Stomach (tissue), 9 donors: Measurements from ENCODE around the gene MPC2. TPM values are rescaled to one million over a fixed set of nuclear protein-coding genes. Genes with fewer than 3 reads are reported as not detected.

Source experiments
- DNase-seq, 2 donors: peaks; one replicate each; pipeline versions ENCODE4 v3.0.0 to v3.0.0-alpha.2; 2013 to 2019
- H3K27ac ChIP-seq, 5 donors: fragments of 200-600 bp in 4 of 5; sonication (generic) in 4 of 5; one replicate each; pipeline ENCODE4 v1.5.1; 2013 to 2019; ENCODE audit warnings: mild to moderate bottlenecking in 1 of 5, moderate library complexity in 1 of 5
- H3K27me3 ChIP-seq, 3 donors: fragments of 200-600 bp; sonication (generic); one replicate each; pipeline ENCODE4 v1.5.1; 2017 to 2019; ENCODE audit warnings: mixed run types in 1 of 3
- H3K36me3 ChIP-seq, 4 donors: fragments of 200-600 bp; sonication (generic); 1 replicate in 3 of 4; 2 replicates in 1 of 4; pipeline ENCODE4 v1.5.1; 2016 to 2019
- H3K4me1 ChIP-seq, 4 donors: fragments of 200-600 bp; sonication (generic); one replicate each; pipeline ENCODE4 v1.5.1; 2016 to 2019
- H3K4me3 ChIP-seq, 4 donors: fragments of 200-600 bp; sonication (generic) in 3 of 4; one replicate each; pipeline ENCODE4 v1.5.1; 2016 to 2019; ENCODE audit warnings: mild to moderate bottlenecking in 1 of 4
- H3K9me3 ChIP-seq, 4 donors: fragments of 200-600 bp; sonication (generic); one replicate each; pipeline ENCODE4 v1.5.1; 2016 to 2019
- EP300 ChIP-seq: sonication (generic); formaldehyde crosslinking; IDR thresholded peaks from one replicate; pipeline ENCODE4 v1.6.1; 2017; ENCODE audit warnings: antibody characterized with exemption
- POLR2A ChIP-seq, 4 donors: fragments of 450-650 bp; IDR thresholded peaks; one replicate each; pipeline ENCODE4 v1.6.1; 2016; ENCODE audit warnings: antibody characterized with exemption in 4 of 4, control low read depth in 2 of 4, mild to moderate bottlenecking in 1 of 4, moderate library complexity in 1 of 4
- POLR2AphosphoS5 ChIP-seq, 3 donors: sonication (generic); formaldehyde crosslinking; IDR thresholded peaks; one replicate each; pipeline ENCODE4 v1.6.1; 2016; ENCODE audit warnings: antibody characterized with exemption in 3 of 3
- WGBS, 5 donors: extraction: QIAGEN DNeasy Blood & Tissue Kit in 3 of 5; methylation state at CpG; one replicate each; pipeline versions ENCODE4 v1.1.5 to v1.1.7; 2013 to 2018; 5-methylcytosine and 5-hydroxymethylcytosine counted together
- intact Hi-C: fragments of 100-400 bp; cut with DNase I; formaldehyde crosslinking; loops from one replicate; pipeline ENCODE4 v1.15.1; 2023; ENCODE audit warnings: low total_unique reads
- polyA plus RNA-seq, 3 donors: library from polyadenylated mRNA; stranded (reverse); fragments of 200-250 nt; gene quantifications; one replicate each; pipeline ENCODE4 v1.2.3, GENCODE V29; 2013
- total RNA-seq, 5 donors: library from RNA; depleted of rRNA; stranded (reverse); fragments of >200 nt; gene quantifications; one replicate each; pipeline versions ENCODE4 v1.1.0 to v1.2.3, GENCODE V29; 2014 to 2016
- TF ChIP-seq, protein P1 (sequence below), 7 experiments: fragments of 450-650 bp in 4 of 7; fragments of 200-600 bp in 3 of 7; sonication (generic) in 3 of 7; IDR thresholded peaks; one replicate each; pipeline ENCODE4 v1.5.1; 2016 to 2019; ENCODE audit warnings: antibody characterized with exemption in 7 of 7, control low read depth in 2 of 7, mild to moderate bottlenecking in 1 of 7
- donor health status: healthy with polysubstance abuse.
- donor health status: Bipolar disorder and iron deficiency.
- donor health status: healthy.

The MPC2 gene
- total and polyA plus RNA-seq, 8 donors, result 47.2 to 271 (median 62.2) TPM

DNA sequence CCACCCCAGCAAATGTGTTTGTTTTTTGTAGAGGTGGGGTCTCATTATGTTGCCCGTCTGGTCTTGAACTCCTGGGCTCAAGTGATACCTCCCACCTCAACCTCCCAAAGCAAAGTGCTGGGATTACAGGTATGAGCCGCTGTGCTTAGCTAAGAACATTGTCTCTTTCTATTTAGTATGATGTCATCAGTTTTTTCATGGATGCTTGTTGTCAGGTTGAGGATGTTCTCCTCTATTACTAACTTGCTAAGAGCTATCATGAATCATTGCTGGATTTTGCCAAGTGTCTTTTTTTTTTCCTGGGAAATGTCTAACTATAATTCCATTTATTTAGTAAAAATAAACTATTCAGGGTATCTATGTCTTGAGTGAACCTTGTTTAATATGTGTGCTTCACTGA is 19.0 kb upstream of the MPC2 start:
- TF ChIP-seq POLR2AphosphoS5 (IDR thresholded peaks at IDR 0.05) (no peak), EP300 (no peak), POLR2A (IDR thresholded peaks at IDR 0.05) (no peak)
- TF ChIP-seq, protein P1, sequence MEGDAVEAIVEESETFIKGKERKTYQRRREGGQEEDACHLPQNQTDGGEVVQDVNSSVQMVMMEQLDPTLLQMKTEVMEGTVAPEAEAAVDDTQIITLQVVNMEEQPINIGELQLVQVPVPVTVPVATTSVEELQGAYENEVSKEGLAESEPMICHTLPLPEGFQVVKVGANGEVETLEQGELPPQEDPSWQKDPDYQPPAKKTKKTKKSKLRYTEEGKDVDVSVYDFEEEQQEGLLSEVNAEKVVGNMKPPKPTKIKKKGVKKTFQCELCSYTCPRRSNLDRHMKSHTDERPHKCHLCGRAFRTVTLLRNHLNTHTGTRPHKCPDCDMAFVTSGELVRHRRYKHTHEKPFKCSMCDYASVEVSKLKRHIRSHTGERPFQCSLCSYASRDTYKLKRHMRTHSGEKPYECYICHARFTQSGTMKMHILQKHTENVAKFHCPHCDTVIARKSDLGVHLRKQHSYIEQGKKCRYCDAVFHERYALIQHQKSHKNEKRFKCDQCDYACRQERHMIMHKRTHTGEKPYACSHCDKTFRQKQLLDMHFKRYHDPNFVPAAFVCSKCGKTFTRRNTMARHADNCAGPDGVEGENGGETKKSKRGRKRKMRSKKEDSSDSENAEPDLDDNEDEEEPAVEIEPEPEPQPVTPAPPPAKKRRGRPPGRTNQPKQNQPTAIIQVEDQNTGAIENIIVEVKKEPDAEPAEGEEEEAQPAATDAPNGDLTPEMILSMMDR (IDR thresholded peaks at IDR 0.05), result no peak
- Histone ChIP-seq H3K27ac (no peak overlapping the region), H3K27me3 (no peaks in the 10 kb centered on the region), H3K9me3 (no peaks in the 10 kb centered on the region), H3K36me3 (peaks cover 33 to 46% (median 43%) of the 10 kb centered on the region in 4 donors), H3K4me1 (peaks cover 0 to 23% (median 7%) of the 10 kb centered on the region in 4 donors), H3K4me3 (no peak overlapping the region)
- DNase-seq, result no peak
- intact Hi-C loops, result no loop called here
- WGBS, 5 donors, result 95 to 100% (median 95%) methylated on average over 2 of the region's 2 CpGs

DNA sequence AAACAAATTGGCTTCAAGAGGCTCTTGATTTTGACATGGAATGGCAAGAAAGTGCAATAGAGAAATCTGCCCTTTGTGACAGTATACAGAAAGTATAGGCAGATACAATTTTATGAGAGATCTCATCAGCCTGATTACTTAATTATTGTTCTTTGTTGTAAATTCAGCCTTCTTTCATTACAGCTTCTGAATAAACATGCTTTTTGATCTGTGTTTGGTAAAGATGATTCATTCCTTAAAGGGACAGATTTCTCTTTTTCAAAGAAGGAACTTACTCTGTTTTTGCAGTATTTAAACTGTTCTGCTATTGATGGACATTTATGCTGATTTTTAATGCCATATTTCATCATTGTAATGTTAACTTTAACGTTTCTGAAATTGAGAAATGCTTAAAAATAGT is 13.7 kb upstream of the MPC2 start:
- peaks cover 0 to 55% (median 27%) of the 10 kb centered on the region in 4 donors for H3K4me1 ChIP-seq
- 50 to 68% (median 61%) methylated on average over 1 of the region's 1 CpG for WGBS, 5 donors

GRCh38 chr1:167949785-167950184 is 12.9 kb upstream of the MPC2 start:
- Histone ChIP-seq H3K36me3 (peaks cover 23 to 43% (median 37%) of the 10 kb centered on the region in 4 donors), H3K27me3 (no peaks in the 10 kb centered on the region), H3K27ac (no peak overlapping the region), H3K9me3 (no peaks in the 10 kb centered on the region), H3K4me3 (no peak overlapping the region), H3K4me1 (peaks cover 0 to 59% (median 27%) of the 10 kb centered on the region in 4 donors)
- no peak for TF ChIP-seq POLR2AphosphoS5 (IDR thresholded peaks at IDR 0.05)
- no peak for TF ChIP-seq POLR2A (IDR thresholded peaks at IDR 0.05)
- TF ChIP-seq, protein P1 (IDR thresholded peaks at IDR 0.05), result no peak
- TF ChIP-seq EP300, result no peak
- 84 to 94% (median 90%) methylated on average over 3 of the region's 3 CpGs for WGBS, 5 donors
- DNase-seq, result no peak
- intact Hi-C loops, result no loop called here

More for the DNA sequence above, 13.7 kb upstream of the MPC2 start:
- intact Hi-C loops, result no loop called here
- Histone ChIP-seq H3K4me3 (no peak overlapping the region), H3K9me3 (no peaks in the 10 kb centered on the region), H3K36me3 (peaks cover 30 to 51% (median 42%) of the 10 kb centered on the region in 4 donors), H3K27me3 (no peaks in the 10 kb centered on the region), H3K27ac (no peak overlapping the region)
- TF ChIP-seq EP300 (no peak), POLR2A (IDR thresholded peaks at IDR 0.05) (no peak), POLR2AphosphoS5 (IDR thresholded peaks at IDR 0.05) (no peak)
- TF ChIP-seq, protein P1 (IDR thresholded peaks at IDR 0.05), result no peak
- no peak for DNase-seq

DNA sequence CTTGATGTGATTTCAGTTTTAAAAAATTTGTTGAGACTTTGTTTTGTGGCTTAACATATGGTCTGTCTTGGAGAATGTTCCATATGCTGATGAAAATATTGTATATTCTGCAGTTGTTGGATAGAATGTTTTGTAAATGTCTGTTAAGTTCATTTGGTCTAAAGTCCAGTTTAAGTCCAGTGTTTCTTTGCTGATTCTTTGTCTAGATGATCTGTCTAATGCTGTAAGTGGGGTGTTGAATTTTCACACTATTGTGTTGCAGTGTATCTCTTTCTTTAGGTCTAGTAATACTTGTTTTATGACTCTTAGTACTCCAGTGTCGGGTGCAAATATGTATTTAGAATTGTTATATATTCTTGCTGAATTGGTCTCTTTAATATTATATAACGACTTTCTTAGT is 10.9 kb upstream of the MPC2 start:
- no peak overlapping the region for H3K27ac ChIP-seq
- WGBS, 5 donors, result 75 to 90% (median 78%) methylated on average over 2 of the region's 2 CpGs
- no peaks in the 10 kb centered on the region for H3K9me3 ChIP-seq
- no peak for DNase-seq
- no peak for TF ChIP-seq POLR2AphosphoS5 (IDR thresholded peaks at IDR 0.05)
- TF ChIP-seq EP300, result no peak
- TF ChIP-seq POLR2A (IDR thresholded peaks at IDR 0.05), result no peak
- TF ChIP-seq, protein P1 (IDR thresholded peaks at IDR 0.05), result no peak
- H3K4me3 ChIP-seq, result no peak overlapping the region
- intact Hi-C loops, result no loop called here
- H3K4me1 ChIP-seq, result peaks cover 0 to 61% (median 27%) of the 10 kb centered on the region in 4 donors
- no peaks in the 10 kb centered on the region for H3K27me3 ChIP-seq
- peaks cover 10 to 32% (median 24%) of the 10 kb centered on the region in 4 donors for H3K36me3 ChIP-seq
